Liver (tissue), 3 donors: ENCODE results near the gene VEGFC.

Source experiments
- FOXA1 ChIP-seq: IDR thresholded peaks from 2 replicates; pipeline ENCODE4 v1.6.1; 2016; ENCODE audit warnings: antibody characterized with exemption
- JUND ChIP-seq, 2 donors: IDR thresholded peaks; 2 replicates each; pipeline ENCODE4 v1.6.1; 2016; ENCODE audit warnings: antibody characterized with exemption in 2 of 2
- RAD21 ChIP-seq, 2 donors: IDR thresholded peaks; 2 replicates each; pipeline ENCODE4 v1.6.1; 2016; ENCODE audit warnings: antibody characterized with exemption in 2 of 2, mild to moderate bottlenecking in 2 of 2
- RXRA ChIP-seq, 2 donors: IDR thresholded peaks; 2 replicates each; pipeline ENCODE4 v1.6.1; 2017 to 2018; ENCODE audit warnings: antibody characterized with exemption in 2 of 2, mild to moderate bottlenecking in 1 of 2
- SP1 ChIP-seq: IDR thresholded peaks from 2 replicates; pipeline ENCODE4 v1.6.1; 2018; ENCODE audit warnings: antibody characterized with exemption, mild to moderate bottlenecking
- TAF1 ChIP-seq: conservative IDR thresholded peaks from 2 replicates; pipeline ENCODE4 v1.6.1; 2016; ENCODE audit warnings: antibody characterized with exemption, mild to moderate bottlenecking
- TF ChIP-seq, protein P1 (sequence below): fragments of 150-350 bp; IDR thresholded peaks from 2 replicates; pipeline ENCODE4 v1.5.1; 2017; ENCODE audit warnings: improper control_type of control experiment, low read depth, low read length; ENCODE audit not compliant: missing input control
- TF ChIP-seq, protein P2 (sequence below): IDR thresholded peaks from 2 replicates; pipeline ENCODE4 v1.6.1; 2016; ENCODE audit warnings: antibody characterized with exemption
- donor health status: healthy.
- donor health status: healthy.

DNA sequence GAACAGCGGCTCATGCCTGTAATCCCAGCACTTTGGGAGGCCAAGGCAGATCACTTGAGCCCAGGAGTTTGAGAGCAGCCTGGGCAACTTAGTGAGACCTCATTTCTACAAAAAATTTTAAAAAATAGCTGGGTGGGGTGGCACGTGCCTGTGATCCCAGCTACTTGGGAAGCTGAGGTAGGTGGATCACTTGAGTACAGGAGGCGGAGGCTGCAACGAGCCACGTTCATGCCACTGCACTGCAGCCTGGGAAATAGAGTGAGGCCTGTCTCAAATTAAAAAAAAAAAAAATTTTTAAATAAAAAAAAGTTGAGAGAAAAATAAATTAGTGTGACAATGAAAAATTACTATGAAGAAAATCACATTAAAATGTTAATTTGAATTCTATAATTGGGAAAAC is 10.5 kb downstream of the VEGFC start:
- no peak for TF ChIP-seq FOXA1
- TF ChIP-seq, protein P1, sequence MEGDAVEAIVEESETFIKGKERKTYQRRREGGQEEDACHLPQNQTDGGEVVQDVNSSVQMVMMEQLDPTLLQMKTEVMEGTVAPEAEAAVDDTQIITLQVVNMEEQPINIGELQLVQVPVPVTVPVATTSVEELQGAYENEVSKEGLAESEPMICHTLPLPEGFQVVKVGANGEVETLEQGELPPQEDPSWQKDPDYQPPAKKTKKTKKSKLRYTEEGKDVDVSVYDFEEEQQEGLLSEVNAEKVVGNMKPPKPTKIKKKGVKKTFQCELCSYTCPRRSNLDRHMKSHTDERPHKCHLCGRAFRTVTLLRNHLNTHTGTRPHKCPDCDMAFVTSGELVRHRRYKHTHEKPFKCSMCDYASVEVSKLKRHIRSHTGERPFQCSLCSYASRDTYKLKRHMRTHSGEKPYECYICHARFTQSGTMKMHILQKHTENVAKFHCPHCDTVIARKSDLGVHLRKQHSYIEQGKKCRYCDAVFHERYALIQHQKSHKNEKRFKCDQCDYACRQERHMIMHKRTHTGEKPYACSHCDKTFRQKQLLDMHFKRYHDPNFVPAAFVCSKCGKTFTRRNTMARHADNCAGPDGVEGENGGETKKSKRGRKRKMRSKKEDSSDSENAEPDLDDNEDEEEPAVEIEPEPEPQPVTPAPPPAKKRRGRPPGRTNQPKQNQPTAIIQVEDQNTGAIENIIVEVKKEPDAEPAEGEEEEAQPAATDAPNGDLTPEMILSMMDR = no peak
- no peak for TF ChIP-seq JUND (IDR thresholded peaks at IDR 0.05)
- TF ChIP-seq, protein P2, sequence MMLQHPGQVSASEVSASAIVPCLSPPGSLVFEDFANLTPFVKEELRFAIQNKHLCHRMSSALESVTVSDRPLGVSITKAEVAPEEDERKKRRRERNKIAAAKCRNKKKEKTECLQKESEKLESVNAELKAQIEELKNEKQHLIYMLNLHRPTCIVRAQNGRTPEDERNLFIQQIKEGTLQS = no peak
- TF ChIP-seq RAD21 (IDR thresholded peaks at IDR 0.05) = no peak
- TF ChIP-seq TAF1 = no peak
- no peak for TF ChIP-seq RXRA (IDR thresholded peaks at IDR 0.05)
- TF ChIP-seq SP1 = no peak
